ENCODE results near the gene TRIM8. TPM values are rescaled to one million over a fixed set of nuclear protein-coding genes. Genes with fewer than 3 reads are reported as not detected.

Gene TRIM8
- polyA plus RNA-seq, 1 donor from 2014 or later = 71.5 TPM

GRCh38 chr10:102648889-102649796, 4.9 kb downstream of the TRIM8 start:
- Mint-ChIP-seq H3K27ac (peak overlapping the region; percentile 93 to 99 (median 97)), H3K27me3 (peaks cover 2% of the 10 kb centered on the region), H3K4me3 (peak overlapping the region; percentile 90 to 99 (median 98)), H3K4me1 (peaks cover 37 to 58% (median 45%) of the 10 kb centered on the region in 3 donors), H3K36me3 (peaks cover 7% of the 10 kb centered on the region), H3K9me3 (no peaks in the 10 kb centered on the region)

- Mint-ChIP-seq H3K36me3 (peaks cover 7% of the 10 kb centered on the region), H3K9me3 (no peaks in the 10 kb centered on the region), H3K4me1 (peaks cover 37 to 58% (median 45%) of the 10 kb centered on the region in 3 donors), H3K27me3 (peaks cover 2% of the 10 kb centered on the region), H3K4me3 (peak overlapping the region; percentile 48 to 99 (median 76)), H3K27ac (peak overlapping the region; percentile 93 to 99 (median 97))
Observed at GRCh38 chr10:102649797-102650654, 5.7 kb downstream of the TRIM8 start.

GRCh38 chr10:102650655-102651454, 6.6 kb downstream of the TRIM8 start:
- Mint-ChIP-seq H3K36me3 (peaks cover 7% of the 10 kb centered on the region), H3K9me3 (no peaks in the 10 kb centered on the region), H3K27me3 (peaks cover 2% of the 10 kb centered on the region), H3K27ac (peak overlapping the region; percentile 93 to 99 (median 97)), H3K4me1 (peaks cover 43 to 60% (median 45%) of the 10 kb centered on the region in 3 donors), H3K4me3 (peak overlapping the region; percentile 48 to 89 (median 78))

GRCh38 chr10:102651455-102652169, 7.3 kb downstream of the TRIM8 start:
- H3K27me3 Mint-ChIP-seq = peaks cover 2% of the 10 kb centered on the region
- peak overlapping the region; percentile 93 to 99 (median 97) for H3K27ac Mint-ChIP-seq
- no peaks in the 10 kb centered on the region for H3K9me3 Mint-ChIP-seq
- H3K4me3 Mint-ChIP-seq = peak overlapping the region; percentile 77 to 89 (median 86)
- H3K4me1 Mint-ChIP-seq = peaks cover 37 to 57% (median 40%) of the 10 kb centered on the region in 3 donors
- H3K36me3 Mint-ChIP-seq = peaks cover 5% of the 10 kb centered on the region

- Mint-ChIP-seq H3K27ac (peak overlapping the region; percentile 93 to 99 (median 97)), H3K4me3 (peak overlapping the region; percentile 77 to 89 (median 86)), H3K9me3 (no peaks in the 10 kb centered on the region), H3K36me3 (peaks cover 5% of the 10 kb centered on the region), H3K27me3 (peaks cover 2% of the 10 kb centered on the region), H3K4me1 (peaks cover 32 to 51% (median 37%) of the 10 kb centered on the region in 3 donors)
Observed at GRCh38 chr10:102652170-102652916, 8.1 kb downstream of the TRIM8 start.

- peaks cover 5% of the 10 kb centered on the region for H3K36me3 Mint-ChIP-seq
- H3K9me3 Mint-ChIP-seq = no peaks in the 10 kb centered on the region
- H3K27ac Mint-ChIP-seq = peak overlapping the region; percentile 93 to 99 (median 97)
- peak overlapping the region; percentile 3 to 89 (median 86) for H3K4me3 Mint-ChIP-seq
- peaks cover 24 to 44% (median 31%) of the 10 kb centered on the region in 3 donors for H3K4me1 Mint-ChIP-seq
- no peaks in the 10 kb centered on the region for H3K27me3 Mint-ChIP-seq
Observed at GRCh38 chr10:102653060-102653459, 8.8 kb downstream of the TRIM8 start.

- H3K27me3 Mint-ChIP-seq = no peaks in the 10 kb centered on the region
- peaks cover 5% of the 10 kb centered on the region for H3K36me3 Mint-ChIP-seq
- H3K4me3 Mint-ChIP-seq = peak overlapping the region in 1 of 4 donors; percentile 41
- peaks cover 15 to 33% (median 22%) of the 10 kb centered on the region in 3 donors for H3K4me1 Mint-ChIP-seq
- no peak overlapping the region for H3K27ac Mint-ChIP-seq
- H3K9me3 Mint-ChIP-seq = no peaks in the 10 kb centered on the region
Observed at GRCh38 chr10:102654566-102654965, 10.3 kb downstream of the TRIM8 start.

GRCh38 chr10:102654969-102655368, 10.7 kb downstream of the TRIM8 start:
- H3K27me3 Mint-ChIP-seq = no peaks in the 10 kb centered on the region
- peaks cover 15 to 33% (median 20%) of the 10 kb centered on the region in 3 donors for H3K4me1 Mint-ChIP-seq
- H3K4me3 Mint-ChIP-seq = no peak overlapping the region
- H3K9me3 Mint-ChIP-seq = no peaks in the 10 kb centered on the region
- H3K27ac Mint-ChIP-seq = no peak overlapping the region
- H3K36me3 Mint-ChIP-seq = peaks cover 5% of the 10 kb centered on the region

- Mint-ChIP-seq H3K27me3 (no peaks in the 10 kb centered on the region), H3K9me3 (no peaks in the 10 kb centered on the region), H3K27ac (no peak overlapping the region), H3K4me1 (peaks cover 15 to 33% (median 18%) of the 10 kb centered on the region in 3 donors), H3K36me3 (peaks cover 5% of the 10 kb centered on the region), H3K4me3 (no peak overlapping the region)
Observed at GRCh38 chr10:102656026-102656425, 11.7 kb downstream of the TRIM8 start.

GRCh38 chr10:102656791-102657371, 12.6 kb downstream of the TRIM8 start:
- Mint-ChIP-seq H3K27ac (no peak overlapping the region), H3K27me3 (no peaks in the 10 kb centered on the region), H3K4me1 (peaks cover 15 to 28% (median 22%) of the 10 kb centered on the region in 3 donors), H3K9me3 (no peaks in the 10 kb centered on the region), H3K4me3 (no peak overlapping the region), H3K36me3 (peaks cover 5% of the 10 kb centered on the region)

- no peak overlapping the region for H3K4me3 Mint-ChIP-seq
- H3K9me3 Mint-ChIP-seq = no peaks in the 10 kb centered on the region
- H3K4me1 Mint-ChIP-seq = peaks cover 9 to 22% (median 18%) of the 10 kb centered on the region in 3 donors
- no peaks in the 10 kb centered on the region for H3K27me3 Mint-ChIP-seq
- peaks cover 3% of the 10 kb centered on the region for H3K36me3 Mint-ChIP-seq
- no peak overlapping the region for H3K27ac Mint-ChIP-seq
Observed at GRCh38 chr10:102657451-102657850, 13.2 kb downstream of the TRIM8 start.

- peaks cover 5 to 16% (median 11%) of the 10 kb centered on the region in 3 donors for H3K4me1 Mint-ChIP-seq
- H3K27ac Mint-ChIP-seq = peak overlapping the region in 2 of 3 donors; percentile 45 to 53
Observed at GRCh38 chr10:102657984-102658724, 13.9 kb downstream of the TRIM8 start.

More at GRCh38 chr10:102657984-102658724, 13.9 kb downstream of the TRIM8 start:
- H3K36me3 Mint-ChIP-seq = no peaks in the 10 kb centered on the region
- H3K4me3 Mint-ChIP-seq = peak overlapping the region in 1 of 4 donors; percentile 23
- H3K9me3 Mint-ChIP-seq = no peaks in the 10 kb centered on the region
- H3K27me3 Mint-ChIP-seq = no peaks in the 10 kb centered on the region

Measured in IgD-negative memory B cell (primary cell).